NB4 (cell line): Measurements from ENCODE around the gene SLC16A8.

Source experiments
- DNase-seq: peaks from one replicate; pipeline ENCODE4 v3.0.0; 2010; ENCODE audit warnings: low read depth
- H3K4me3 ChIP-seq: one replicate; pipeline ENCODE4 v1.5.1; 2011; ENCODE audit warnings: mild to moderate bottlenecking, low read depth, low read length, moderate library complexity
- CTCF ChIP-seq: IDR thresholded peaks from one replicate; pipeline ENCODE4 v1.5.1; 2012; ENCODE audit warnings: low read depth, low read length
- MAX ChIP-seq: IDR thresholded peaks from 2 replicates; pipeline ENCODE4 v1.6.1; 2011; ENCODE audit warnings: low read depth, low read length
- MYC ChIP-seq: IDR thresholded peaks from 2 replicates; pipeline ENCODE4 v1.6.1; 2011; ENCODE audit warnings: low read depth, low read length
- POLR2A ChIP-seq: IDR thresholded peaks from 2 replicates; pipeline ENCODE4 v1.6.1; 2011; ENCODE audit warnings: mild to moderate bottlenecking; ENCODE audit not compliant: insufficient read length; ENCODE audit errors: extremely low read depth

Gene SLC16A8

GRCh38 chr22:38029370-38029769, 54.6 kb downstream of the SLC16A8 start:
- no peak for DNase-seq
- H3K4me3 ChIP-seq: no peak overlapping the region
- TF ChIP-seq MAX (no peak), CTCF (no peak), POLR2A (no peak), MYC (no peak)

GRCh38 chr22:38028344-38029130, 55.4 kb downstream of the SLC16A8 start:
- H3K4me3 ChIP-seq: no peak overlapping the region
- no peak for TF ChIP-seq CTCF
- TF ChIP-seq MAX: no peak
- TF ChIP-seq POLR2A: no peak
- no peak for TF ChIP-seq MYC
- no peak for DNase-seq
